Activated CD4-positive, alpha-beta T cell treated with anti-CD3 and anti-CD28 coated beads, Interleukin-2, amount 10 ng/mL, durations not matched to agents 24 days and 14 days (primary cell): ENCODE results near the gene RBL1. TPM values are rescaled to one million over a fixed set of nuclear protein-coding genes. Genes with fewer than 3 reads are reported as not detected.

Source experiments
- DNase-seq: peaks from one replicate; pipeline ENCODE4 v3.0.0; 2022
- H3K27ac Mint-ChIP-seq: one replicate; pipeline ENCODE4 v1.8.0; 2022; ENCODE audit warnings: mild to moderate bottlenecking, mixed read lengths
- H3K27me3 Mint-ChIP-seq: one replicate; pipeline ENCODE4 v1.8.0; 2022; ENCODE audit warnings: mixed read lengths
- H3K36me3 Mint-ChIP-seq: one replicate; pipeline ENCODE4 v1.8.0; 2022; ENCODE audit warnings: low read depth, mild to moderate bottlenecking, mixed read lengths
- H3K4me1 Mint-ChIP-seq: one replicate; pipeline ENCODE4 v1.8.0; 2021; ENCODE audit warnings: mixed read lengths
- H3K4me3 Mint-ChIP-seq: one replicate; pipeline ENCODE4 v1.8.0; 2022; ENCODE audit warnings: mild to moderate bottlenecking, moderate library complexity, mixed read lengths
- H3K9me3 Mint-ChIP-seq: one replicate; pipeline ENCODE4 v1.8.0; 2021; ENCODE audit warnings: mixed read lengths
- intact Hi-C: fragments of 100-400 bp; cut with micrococcal nuclease; formaldehyde crosslinking; loops from one replicate; pipeline ENCODE4 v1.15.1; 2023
- total RNA-seq: library from RNA; stranded (reverse); gene quantifications from 2 replicates; pipeline ENCODE4 v1.2.3, GENCODE V29; 2022

Gene RBL1
- total RNA-seq, 1 donor from 2014 or later = 50.9 TPM

DNA sequence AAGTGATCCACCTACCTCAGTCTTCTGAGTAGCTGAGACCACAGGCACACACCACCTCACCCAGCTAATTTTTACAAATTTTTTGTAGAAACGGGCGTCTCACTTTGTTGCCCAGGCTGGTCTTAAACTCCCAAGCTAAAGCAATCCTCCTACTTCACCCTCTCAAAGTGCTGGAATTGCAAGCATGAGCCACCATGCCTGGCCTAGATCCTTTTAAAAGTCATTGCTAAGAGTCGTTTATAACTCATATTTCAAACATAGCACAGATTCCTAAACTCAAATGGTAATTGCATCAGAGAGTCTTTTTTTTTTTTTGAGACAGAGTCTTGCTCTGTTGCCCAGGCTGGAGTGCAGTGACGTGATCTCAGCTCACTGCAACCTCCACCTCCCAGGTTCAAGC is 136.6 kb downstream of the RBL1 start:
- no peaks in the 10 kb centered on the region for H3K27me3 Mint-ChIP-seq
- no peak for DNase-seq
- intact Hi-C loops = no loop called here
- H3K4me3 Mint-ChIP-seq = no peak overlapping the region
- peaks cover 8% of the 10 kb centered on the region for H3K36me3 Mint-ChIP-seq
- peaks cover 5% of the 10 kb centered on the region for H3K9me3 Mint-ChIP-seq
- peaks cover 11% of the 10 kb centered on the region for H3K4me1 Mint-ChIP-seq
- no peak overlapping the region for H3K27ac Mint-ChIP-seq

DNA sequence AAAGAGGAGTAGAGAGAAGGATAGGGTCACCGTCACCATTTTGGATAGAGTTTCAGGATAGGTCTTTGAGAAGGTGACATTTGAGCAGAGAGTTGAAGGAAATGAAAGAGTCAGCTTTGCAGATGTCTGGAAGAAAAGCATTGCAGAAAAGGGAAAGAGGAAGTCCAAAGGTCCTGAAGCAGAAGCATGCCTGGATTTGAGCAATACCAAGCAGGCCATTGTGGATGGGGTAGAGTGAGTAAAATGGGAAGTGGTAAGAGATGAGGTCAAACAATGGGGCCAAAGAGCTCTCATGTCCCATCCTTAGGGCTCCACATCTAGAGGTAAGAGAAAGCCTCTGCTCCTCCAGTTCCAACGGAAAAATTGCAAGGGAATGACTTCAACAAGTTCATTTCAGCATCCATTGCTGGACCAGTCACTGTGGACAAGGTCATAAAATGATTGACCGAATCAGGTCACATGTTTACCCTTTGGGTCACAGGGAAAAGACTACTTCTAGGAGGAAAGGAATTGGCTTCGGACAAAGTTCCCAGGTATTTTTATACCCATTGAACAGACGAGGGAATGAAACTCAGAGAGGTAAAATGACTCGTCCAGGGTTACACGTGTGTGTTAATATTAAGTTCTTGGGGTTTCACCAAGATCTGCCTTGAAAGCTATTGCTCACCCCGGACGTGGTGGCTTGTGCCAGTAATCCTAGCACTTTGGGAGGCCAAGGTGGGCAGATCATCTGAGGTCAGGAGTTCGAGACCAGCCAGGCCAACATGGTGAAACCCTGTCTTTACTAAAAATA is 137.7 kb downstream of the RBL1 start:
- intact Hi-C loops = no loop called here

DNA sequence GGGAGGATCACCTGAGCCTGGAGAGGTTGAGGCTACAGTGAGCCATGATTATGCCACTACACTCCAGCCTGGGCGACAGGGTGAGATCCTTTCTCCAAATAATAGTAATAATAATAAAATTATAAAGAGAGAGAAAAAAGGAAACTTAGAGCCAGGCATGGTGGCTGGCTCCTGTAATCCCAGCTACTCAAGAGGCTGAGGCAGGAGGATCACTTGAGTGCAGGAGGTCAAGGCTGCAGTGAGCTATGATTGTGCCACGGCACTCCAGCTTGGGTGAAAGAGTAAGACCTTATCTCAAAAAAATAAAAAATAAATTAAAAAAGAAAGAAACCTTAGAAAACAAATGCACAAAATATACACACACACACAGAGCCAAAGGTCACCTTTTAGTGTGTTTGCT is 139.1 kb downstream of the RBL1 start:
- Mint-ChIP-seq H3K27ac (no peak overlapping the region), H3K4me3 (no peak overlapping the region), H3K27me3 (no peaks in the 10 kb centered on the region), H3K4me1 (peaks cover 17% of the 10 kb centered on the region), H3K9me3 (no peaks in the 10 kb centered on the region), H3K36me3 (no peaks in the 10 kb centered on the region)
- intact Hi-C loops = no loop called here
- no peak for DNase-seq

More for the DNA sequence above, 137.7 kb downstream of the RBL1 start:
- Mint-ChIP-seq H3K27ac (no peak overlapping the region), H3K36me3 (peaks cover 7% of the 10 kb centered on the region), H3K27me3 (no peaks in the 10 kb centered on the region), H3K9me3 (peaks cover 5% of the 10 kb centered on the region), H3K4me1 (peaks cover 11% of the 10 kb centered on the region), H3K4me3 (no peak overlapping the region)
- no peak for DNase-seq

DNA sequence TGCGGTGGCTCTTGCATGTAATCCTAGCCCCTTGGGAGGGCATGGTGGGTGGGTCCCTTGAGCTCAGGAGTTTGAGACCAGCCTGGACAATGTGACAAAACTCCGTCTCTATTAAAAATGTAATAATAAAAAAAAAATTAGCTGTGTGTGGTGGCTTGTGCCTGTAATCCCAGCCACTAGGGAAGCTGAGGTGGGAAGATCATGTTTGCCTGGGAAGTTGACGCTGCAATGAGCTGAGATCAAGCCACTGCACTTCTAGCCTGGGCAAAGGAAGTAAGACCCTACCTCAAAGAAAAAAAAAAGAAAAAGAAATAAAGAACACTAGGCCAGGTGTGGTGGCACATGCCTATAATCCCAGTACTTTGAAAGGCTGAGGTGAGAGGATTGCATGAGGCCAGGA is 139.8 kb downstream of the RBL1 start:
- Mint-ChIP-seq H3K36me3 (no peaks in the 10 kb centered on the region), H3K4me1 (peaks cover 18% of the 10 kb centered on the region), H3K9me3 (no peaks in the 10 kb centered on the region), H3K27ac (no peak overlapping the region), H3K4me3 (no peak overlapping the region), H3K27me3 (no peaks in the 10 kb centered on the region)
- intact Hi-C loops = no loop called here
- no peak for DNase-seq

DNA sequence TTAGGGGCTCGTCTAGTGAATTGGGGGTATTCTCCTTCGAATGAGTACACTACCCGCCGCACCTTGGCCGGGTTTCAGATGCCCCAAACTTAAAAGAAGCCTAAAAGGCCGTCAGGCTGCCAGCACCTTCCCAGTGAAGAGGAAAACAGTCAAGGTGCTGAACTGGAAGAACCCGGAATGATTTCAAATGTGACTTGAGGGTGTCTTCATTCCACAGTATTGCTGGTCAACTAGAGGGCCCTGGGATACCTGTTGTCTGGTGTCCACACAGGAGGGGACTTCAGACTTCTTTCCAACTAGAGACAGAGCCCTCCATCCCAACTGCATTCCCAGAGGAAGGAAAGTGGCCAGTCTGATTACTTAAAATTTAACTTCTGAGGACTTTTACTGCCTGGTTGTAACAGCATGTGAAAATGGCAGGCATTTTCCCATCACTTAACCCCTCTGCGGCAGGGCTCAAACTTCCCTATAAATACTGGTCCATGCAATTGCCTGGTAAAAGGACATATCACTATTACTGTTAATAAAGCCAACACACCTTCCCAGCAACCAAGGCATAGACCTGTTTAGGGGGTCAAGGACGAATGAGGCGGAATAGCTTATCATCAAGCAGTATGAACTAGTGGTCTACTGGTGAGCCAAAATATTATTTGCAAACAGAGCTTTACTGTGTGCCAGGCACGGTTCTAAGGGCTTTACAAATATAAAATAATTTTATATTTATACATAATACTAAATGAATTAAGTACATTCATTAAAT is 143.6 kb downstream of the RBL1 start:
- intact Hi-C loops = loop anchor here (2.0 kb wide), 2 partner anchors 23 to 91 kb away; no protein-coding TSS in a partner anchor
- DNase-seq = no peak
- Mint-ChIP-seq H3K9me3 (no peaks in the 10 kb centered on the region), H3K36me3 (peaks cover 11% of the 10 kb centered on the region), H3K4me1 (peaks cover 36% of the 10 kb centered on the region), H3K27me3 (no peaks in the 10 kb centered on the region), H3K4me3 (peak overlapping the region; percentile 98), H3K27ac (peak overlapping the region; percentile 96)

DNA sequence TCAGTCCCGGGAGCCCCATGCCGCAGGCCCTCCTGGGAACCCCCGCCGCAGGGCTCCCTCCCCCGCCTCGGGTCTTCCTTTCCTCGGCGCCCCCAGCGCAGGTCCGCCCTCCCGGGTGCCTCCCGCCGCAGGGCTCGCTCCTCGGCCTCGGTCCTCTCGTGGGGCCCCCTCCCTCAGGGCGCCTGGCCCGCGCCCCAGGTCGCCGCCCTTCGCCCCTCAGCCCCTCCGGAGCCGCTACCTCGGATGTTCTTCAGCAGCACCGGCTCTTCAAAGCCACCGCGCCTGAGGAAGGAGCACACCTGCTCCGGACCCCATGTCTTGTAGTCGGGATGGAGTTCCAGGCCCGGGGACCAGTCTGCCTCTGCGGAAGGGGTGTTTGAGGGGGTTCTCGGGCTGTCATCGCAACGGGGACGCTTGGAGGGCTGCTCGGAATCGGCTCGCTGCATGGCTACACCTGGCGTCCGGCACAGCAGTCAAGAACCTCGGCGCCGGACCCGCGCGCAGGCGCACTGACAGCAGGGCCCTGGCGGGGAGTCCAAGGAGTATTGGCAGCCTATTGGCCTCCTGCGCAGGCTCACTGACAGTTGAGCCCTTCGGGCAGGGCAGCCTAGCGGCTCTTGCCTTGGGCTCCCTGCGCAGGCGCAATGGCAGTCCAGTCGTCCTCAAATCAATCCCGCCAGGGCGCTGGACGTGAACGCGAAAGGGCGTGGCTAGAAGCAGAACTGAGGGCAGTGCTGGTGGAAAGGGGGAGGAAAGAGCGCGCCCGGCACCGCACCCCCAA is 144.4 kb downstream of the RBL1 start, which contains the start of gene SAMHD1:
SAMHD1 (minus strand) TSS at position 511 of the 781 bp plus-strand sequence; CDS start at position 446, 65 bp downstream.
- Mint-ChIP-seq H3K4me3 (peak within 1 kb of the TSS; percentile 98), H3K9me3 (no peaks in the 10 kb centered on the region), H3K27me3 (no peaks in the 10 kb centered on the region), H3K4me1 (peaks cover 43% of the 10 kb centered on the region), H3K27ac (peak within 1 kb of the TSS; percentile 96), H3K36me3 (peaks cover 18% of the 10 kb centered on the region)
- DNase-seq = peak; percentile 97
- intact Hi-C loops = loop anchor here (2.0 kb wide), 2 partner anchors 23 to 91 kb away; no protein-coding TSS in a partner anchor

DNA sequence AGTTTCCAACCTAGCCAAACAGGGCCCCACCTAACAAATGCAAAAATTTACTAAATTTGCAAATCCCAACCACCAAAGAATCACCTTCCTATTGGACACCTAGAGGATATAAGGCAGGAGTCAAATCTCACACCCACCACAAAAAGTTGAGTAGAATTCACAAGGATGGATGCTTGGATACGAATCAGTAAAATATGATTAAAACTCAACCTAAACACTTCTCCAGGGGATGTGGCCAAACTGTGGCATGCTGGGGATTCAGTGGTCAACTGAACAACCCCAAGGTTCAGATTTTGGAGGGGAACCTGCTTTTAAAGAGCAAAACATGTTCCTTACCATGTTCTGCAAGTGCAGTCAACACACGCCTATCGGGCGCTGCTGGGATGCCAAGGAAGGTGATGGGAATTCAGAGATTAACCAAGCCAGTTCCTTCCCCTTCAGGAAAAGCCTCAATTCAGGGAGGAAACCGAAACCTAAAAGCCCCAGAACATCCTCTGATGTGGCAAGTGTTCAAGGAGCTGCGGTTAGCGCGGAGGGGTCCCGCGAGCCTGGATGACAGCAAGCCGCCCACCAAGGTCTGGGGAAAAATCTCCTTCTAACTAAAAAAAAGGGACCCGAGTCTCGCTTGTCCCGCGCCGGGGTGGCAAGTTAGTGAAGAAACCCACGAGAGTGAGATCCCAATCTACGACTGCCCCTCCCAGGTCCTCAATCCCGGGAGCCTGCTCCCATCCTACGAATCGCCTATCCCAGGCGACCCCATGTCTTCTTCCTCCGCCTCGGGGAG is 145.2 kb downstream of the RBL1 start:
- H3K36me3 Mint-ChIP-seq = peaks cover 23% of the 10 kb centered on the region
- DNase-seq = peak; percentile 87
- H3K27ac Mint-ChIP-seq = peak overlapping the region; percentile 96
- intact Hi-C loops = loop anchor here (2.0 kb wide), 2 partner anchors 24 to 92 kb away; no protein-coding TSS in a partner anchor
- peaks cover 45% of the 10 kb centered on the region for H3K4me1 Mint-ChIP-seq
- H3K9me3 Mint-ChIP-seq = no peaks in the 10 kb centered on the region
- H3K27me3 Mint-ChIP-seq = no peaks in the 10 kb centered on the region
- peak overlapping the region; percentile 98 for H3K4me3 Mint-ChIP-seq

Other genes with a start within 250 kb of the RBL1 start
- not detected in 2 replicates for gene TLDC2, start 219.9 kb downstream of the RBL1 start, total RNA-seq
- 51.6 TPM in 2 replicates for gene SAMHD1, start 144.3 kb downstream of the RBL1 start, total RNA-seq
- gene RPN2, start 83.3 kb upstream of the RBL1 start, total RNA-seq = 208 and 213 TPM in 2 replicates
- gene MROH8, start 83.6 kb upstream of the RBL1 start, total RNA-seq = 0.63 and 1.3 TPM in 2 replicates
- not detected in 2 replicates for gene GHRH, start 165.8 kb upstream of the RBL1 start, total RNA-seq
- 13.4 and 13.7 TPM in 2 replicates for gene MANBAL, start 193.7 kb upstream of the RBL1 start, total RNA-seq